ENCODE measurements around the gene KCNK7. TPM values are rescaled to one million over a fixed set of nuclear protein-coding genes. Genes with fewer than 3 reads are reported as not detected.

The KCNK7 gene
- total RNA-seq, 1 donor from 2014 or later = 12.0 TPM

DNA sequence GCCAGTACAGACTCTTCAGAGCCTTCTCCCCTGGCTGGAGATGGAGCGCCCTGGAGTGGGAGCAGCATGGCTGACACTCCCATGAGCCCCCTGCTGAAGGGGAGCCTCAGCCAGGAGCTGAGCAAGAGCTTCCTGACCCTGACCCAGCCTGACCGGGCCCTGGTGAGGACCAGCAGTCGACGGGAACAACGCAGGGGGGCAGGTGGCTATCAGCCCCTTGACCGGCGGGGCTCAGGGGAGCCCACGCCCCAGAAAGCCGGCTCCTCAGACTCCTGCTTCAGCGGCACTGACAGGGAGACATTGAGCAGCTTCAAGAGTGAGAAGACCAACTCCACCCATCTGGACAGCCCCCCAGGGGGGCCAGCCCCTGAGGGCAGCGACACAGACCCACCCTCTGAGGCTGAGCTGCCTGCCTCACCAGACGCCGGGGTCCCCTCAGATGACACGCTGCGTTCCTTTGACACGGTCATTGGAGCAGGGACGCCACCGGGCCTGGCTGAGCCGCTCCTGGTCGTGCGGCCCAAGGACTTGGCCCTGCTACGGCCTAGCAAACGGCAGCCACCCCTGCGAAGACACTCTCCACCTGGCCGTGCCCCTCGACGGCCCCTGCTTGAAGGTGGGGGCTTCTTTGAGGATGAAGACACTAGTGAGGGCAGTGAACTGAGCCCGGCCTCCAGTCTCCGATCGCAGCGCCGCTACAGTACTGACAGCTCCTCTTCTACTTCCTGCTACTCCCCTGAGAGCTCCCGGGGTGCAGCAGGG lies 22.6 kb upstream of the KCNK7 start:
- TF ChIP-seq POLR2A (IDR thresholded peaks at IDR 0.05) (no peak), POLR2AphosphoS5 (IDR thresholded peaks at IDR 0.05; ENCODE audit: insufficient read depth in 1 of 2, low read depth in 1 of 2) (no peak)
- TF ChIP-seq, protein P1, sequence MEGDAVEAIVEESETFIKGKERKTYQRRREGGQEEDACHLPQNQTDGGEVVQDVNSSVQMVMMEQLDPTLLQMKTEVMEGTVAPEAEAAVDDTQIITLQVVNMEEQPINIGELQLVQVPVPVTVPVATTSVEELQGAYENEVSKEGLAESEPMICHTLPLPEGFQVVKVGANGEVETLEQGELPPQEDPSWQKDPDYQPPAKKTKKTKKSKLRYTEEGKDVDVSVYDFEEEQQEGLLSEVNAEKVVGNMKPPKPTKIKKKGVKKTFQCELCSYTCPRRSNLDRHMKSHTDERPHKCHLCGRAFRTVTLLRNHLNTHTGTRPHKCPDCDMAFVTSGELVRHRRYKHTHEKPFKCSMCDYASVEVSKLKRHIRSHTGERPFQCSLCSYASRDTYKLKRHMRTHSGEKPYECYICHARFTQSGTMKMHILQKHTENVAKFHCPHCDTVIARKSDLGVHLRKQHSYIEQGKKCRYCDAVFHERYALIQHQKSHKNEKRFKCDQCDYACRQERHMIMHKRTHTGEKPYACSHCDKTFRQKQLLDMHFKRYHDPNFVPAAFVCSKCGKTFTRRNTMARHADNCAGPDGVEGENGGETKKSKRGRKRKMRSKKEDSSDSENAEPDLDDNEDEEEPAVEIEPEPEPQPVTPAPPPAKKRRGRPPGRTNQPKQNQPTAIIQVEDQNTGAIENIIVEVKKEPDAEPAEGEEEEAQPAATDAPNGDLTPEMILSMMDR (IDR thresholded peaks at IDR 0.05) = no peak

DNA sequence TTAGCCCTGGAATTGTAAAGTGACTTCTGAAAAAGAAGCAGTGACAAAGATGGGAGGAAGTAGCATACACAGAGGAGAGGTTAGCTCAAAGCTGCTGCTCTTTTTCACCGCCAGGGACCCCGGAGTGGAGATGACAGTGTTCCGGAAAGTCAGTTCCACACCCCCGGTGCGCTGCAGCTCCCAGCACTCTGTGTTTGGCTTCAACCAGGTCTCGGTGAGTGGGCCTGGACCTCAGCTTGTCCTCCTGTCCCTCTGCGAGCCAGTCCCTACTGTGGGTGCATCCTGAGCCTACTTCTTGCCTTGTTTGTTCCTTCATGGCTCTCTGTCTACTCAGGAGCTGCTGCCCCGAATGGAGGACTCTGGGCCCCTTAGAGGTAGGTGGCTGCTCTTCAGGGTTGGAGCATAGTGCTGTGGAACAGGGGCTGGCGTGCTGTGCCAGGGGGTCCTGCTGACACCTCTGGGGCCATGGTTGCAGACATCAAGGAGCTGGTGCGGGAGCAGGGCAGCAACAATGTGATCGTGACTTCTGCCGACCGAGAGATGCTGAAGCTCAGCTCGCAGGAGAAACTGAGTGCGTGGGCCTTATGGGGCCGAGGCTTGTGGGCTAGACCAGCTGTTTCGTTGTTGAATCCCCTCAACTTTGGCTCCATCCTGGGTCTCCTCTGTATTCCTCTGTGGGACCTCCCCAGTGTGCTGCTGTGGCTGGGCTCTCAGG lies 21.7 kb upstream of the KCNK7 start:
- peaks cover 0 to 41% of the 10 kb centered on the region in 2 donors for H3K36me3 ChIP-seq
- H3K9me3 ChIP-seq = no peaks in the 10 kb centered on the region
- H3K27ac ChIP-seq = no peak overlapping the region
- H3K4me1 ChIP-seq = peaks cover 28% of the 10 kb centered on the region
- no peaks in the 10 kb centered on the region for H3K27me3 ChIP-seq
- peak overlapping the region in 1 of 2 donors; percentile 95 for H3K4me3 ChIP-seq
- intact Hi-C loops (cut with DNase I) = no loop called here
- DNase-seq (ENCODE audit: extremely low spot score in 2 of 2) = no peak
- no peak for TF ChIP-seq POLR2AphosphoS5 (IDR thresholded peaks at IDR 0.05; ENCODE audit: insufficient read depth in 1 of 2, low read depth in 1 of 2)
- TF ChIP-seq, protein P1 (IDR thresholded peaks at IDR 0.05) = no peak
- no peak for TF ChIP-seq POLR2A (IDR thresholded peaks at IDR 0.05)

More for the DNA sequence above, 22.6 kb upstream of the KCNK7 start:
- peaks cover 0 to 46% of the 10 kb centered on the region in 2 donors for H3K36me3 ChIP-seq
- no peaks in the 10 kb centered on the region for H3K27me3 ChIP-seq
- no peak for DNase-seq (ENCODE audit: extremely low spot score in 2 of 2)
- no peak overlapping the region for H3K27ac ChIP-seq
- intact Hi-C loops (cut with DNase I) = no loop called here
- no peaks in the 10 kb centered on the region for H3K9me3 ChIP-seq
- H3K4me3 ChIP-seq = no peak overlapping the region
- H3K4me1 ChIP-seq = peaks cover 20% of the 10 kb centered on the region

DNA sequence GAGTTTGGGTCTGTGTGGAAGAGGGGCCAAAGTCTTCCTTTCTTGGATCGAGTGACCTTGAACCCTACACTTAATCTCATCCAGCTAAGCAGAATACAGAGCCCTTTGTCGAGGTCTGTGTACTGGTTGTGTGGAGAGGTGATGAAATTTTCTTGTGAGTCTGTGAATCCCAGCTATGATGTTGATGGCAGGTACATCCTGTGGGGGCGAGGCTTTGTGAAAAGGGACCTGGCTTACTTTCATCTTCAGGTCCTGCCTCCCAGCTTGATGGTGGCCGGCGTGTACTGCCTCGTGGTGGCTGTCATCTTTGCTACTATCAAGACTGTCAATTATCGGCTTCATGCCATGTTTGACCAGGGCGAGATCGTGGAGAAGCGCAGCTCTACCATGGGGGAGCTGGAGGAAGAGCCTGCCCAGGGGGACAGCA lies 21.0 kb upstream of the KCNK7 start:
- Histone ChIP-seq H3K9me3 (no peaks in the 10 kb centered on the region), H3K4me3 (peak overlapping the region; percentile 95), H3K27me3 (no peaks in the 10 kb centered on the region), H3K27ac (peak overlapping the region; percentile 90), H3K4me1 (peaks cover 35% of the 10 kb centered on the region), H3K36me3 (peaks cover 0 to 41% of the 10 kb centered on the region in 2 donors)
- DNase-seq (ENCODE audit: extremely low spot score in 2 of 2) = no peak
- intact Hi-C loops (cut with DNase I) = no loop called here
- no peak for TF ChIP-seq POLR2AphosphoS5 (IDR thresholded peaks at IDR 0.05; ENCODE audit: insufficient read depth in 1 of 2, low read depth in 1 of 2)
- TF ChIP-seq, protein P1 (IDR thresholded peaks at IDR 0.05) = no peak
- TF ChIP-seq POLR2A (IDR thresholded peaks at IDR 0.05) = no peak

DNA sequence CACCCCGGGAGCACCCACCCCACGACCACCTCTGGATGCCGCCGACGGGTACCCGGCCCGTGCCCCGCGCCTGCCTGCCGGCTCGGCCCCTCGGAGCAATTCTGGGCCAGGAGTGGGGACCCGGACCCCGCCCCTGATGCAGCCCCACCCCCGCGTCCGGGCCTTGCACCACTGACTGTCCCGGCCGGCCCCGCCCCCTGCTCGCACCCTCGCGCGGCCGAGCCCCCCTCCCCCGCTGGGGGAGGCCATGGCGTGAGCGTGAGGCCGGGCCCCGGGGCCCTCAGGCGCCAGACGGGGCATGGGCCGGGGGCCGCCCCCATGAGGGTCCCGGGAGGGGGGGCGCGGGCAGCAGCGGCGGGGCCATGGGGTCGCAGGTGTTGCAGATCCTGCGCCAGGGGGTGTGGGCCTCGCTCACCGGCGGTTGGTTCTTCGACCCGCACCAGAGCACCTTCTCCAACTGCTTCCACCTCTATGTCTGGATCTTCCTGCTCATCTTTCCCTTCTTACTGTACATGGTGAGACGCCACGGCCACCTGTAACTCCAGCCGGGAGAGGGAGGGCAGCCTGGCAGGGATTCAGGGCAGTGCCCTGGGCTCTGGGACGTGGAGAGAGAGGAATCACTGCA lies 20.5 kb upstream of the KCNK7 start:
- Histone ChIP-seq H3K36me3 (peaks cover 0 to 36% of the 10 kb centered on the region in 2 donors), H3K9me3 (no peaks in the 10 kb centered on the region), H3K4me1 (peaks cover 41% of the 10 kb centered on the region), H3K27me3 (no peaks in the 10 kb centered on the region), H3K4me3 (peak overlapping the region; percentile 95), H3K27ac (peak overlapping the region; percentile 90)
- TF ChIP-seq, protein P1 (IDR thresholded peaks at IDR 0.05) = no peak
- TF ChIP-seq POLR2AphosphoS5 (IDR thresholded peaks at IDR 0.05; ENCODE audit: insufficient read depth in 1 of 2, low read depth in 1 of 2) (no peak), POLR2A (IDR thresholded peaks at IDR 0.05) (no peak)
- intact Hi-C loops (cut with DNase I) = no loop called here
- no peak for DNase-seq (ENCODE audit: extremely low spot score in 2 of 2)
